GM21515 (cell line): ENCODE measurements around the gene NUDT21.
A peak's percentile ranks its signal among the peaks of the same experiment; 100 is the strongest.

Experiments
- ATAC-seq: cut with Tn5 transposase; IDR thresholded peaks from one replicate; pipeline ENCODE4 v1.9.1; 2021; ENCODE audit not compliant: unreplicated experiment

The NUDT21 gene

GRCh38 chr16:56462064-56462796 lies 11.1 kb upstream of the NUDT21 start:
- no peak for ATAC-seq

- no peak for ATAC-seq
These were observed 9.0 kb upstream of the NUDT21 start for GRCh38 chr16:56460101-56460500.

DNA sequence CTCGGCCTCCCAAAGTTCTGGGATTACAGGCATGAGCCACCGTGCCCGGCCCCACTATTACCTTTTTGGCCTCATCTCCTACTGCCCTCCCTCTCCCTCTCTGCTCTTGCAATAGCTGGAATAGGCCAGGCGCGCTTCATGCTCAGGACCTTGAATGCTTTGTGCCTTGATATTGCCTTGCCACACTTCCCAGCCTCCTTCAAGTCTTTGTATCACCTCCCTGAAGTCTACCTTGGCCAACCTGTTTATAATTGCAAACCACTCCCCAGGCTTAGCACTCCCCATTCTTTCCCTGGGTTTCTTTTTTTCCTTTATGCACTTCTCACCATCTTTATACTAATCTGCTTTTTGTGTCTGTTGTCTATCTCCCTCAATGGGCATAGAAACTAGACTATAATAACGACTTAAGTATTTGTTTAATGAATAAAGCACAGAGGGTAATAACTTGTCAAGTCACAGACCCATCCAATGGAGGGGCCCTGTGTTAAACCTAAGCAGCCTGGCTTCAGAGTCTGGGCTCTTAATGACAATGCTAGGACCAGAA lies 6.9 kb upstream of the NUDT21 start:
- no peak for ATAC-seq

GRCh38 chr16:56451753-56452689 lies 889 bp upstream of the NUDT21 start:
- ATAC-seq, result peak; percentile 44

GRCh38 chr16:56450275-56450985 lies 702 bp downstream of the NUDT21 start:
- no peak for ATAC-seq

DNA sequence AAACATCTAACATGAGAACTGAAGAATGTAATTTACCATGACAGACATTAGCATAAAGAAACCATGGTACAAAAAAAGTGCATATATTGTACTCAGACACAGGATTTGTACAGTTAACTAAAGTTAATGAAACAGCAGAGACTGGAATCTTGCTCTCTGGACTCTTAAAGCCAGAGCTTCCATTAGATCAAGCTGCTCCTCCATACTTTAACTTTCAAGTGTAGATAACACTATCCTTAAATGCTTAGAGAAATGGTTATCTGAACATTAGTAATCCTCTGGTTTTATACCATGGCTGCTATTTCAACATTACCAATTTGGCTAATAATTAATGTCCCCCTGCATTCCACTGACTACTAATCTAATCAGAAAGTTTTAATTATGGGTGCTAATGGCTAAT lies 3.1 kb downstream of the NUDT21 start:
- ATAC-seq, result no peak

DNA sequence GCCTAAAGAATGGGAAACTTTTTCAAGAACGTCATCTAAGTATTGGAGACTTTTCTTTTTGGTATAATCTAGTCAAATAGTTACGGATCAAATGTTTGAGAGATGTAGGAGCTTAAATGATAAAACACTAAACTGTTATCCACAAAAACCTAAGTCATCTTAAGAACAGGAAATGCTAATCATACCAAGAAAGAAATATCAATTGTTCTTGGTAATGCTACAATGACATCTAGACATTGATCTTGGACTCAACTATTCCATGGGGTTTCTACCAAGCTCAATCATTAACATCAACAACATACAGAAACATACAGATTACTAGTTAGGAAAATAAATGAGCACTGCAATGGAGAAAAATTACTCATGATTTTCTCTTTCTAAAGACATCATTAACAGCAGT lies 3.8 kb downstream of the NUDT21 start:
- no peak for ATAC-seq

GRCh38 chr16:56438038-56438437 lies 13.1 kb downstream of the NUDT21 start:
- ATAC-seq, result no peak

DNA sequence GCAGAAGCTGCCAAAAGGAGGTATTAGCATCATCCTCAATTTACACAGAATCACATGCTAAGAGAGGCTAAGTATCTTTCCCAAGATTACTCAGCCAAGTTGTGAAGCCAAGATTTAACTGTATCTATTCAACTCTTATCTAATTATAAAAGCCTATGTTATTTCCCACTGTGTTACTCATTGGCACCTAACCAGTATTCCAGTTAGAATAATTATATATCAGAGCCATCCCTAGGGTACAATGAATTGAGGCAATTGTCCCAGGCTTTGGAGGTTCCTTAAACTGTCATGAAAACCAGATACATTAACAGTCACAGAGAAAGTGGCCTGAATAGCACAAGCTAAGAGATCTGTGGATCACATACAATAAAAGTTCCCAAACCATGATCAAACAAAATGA lies 14.9 kb downstream of the NUDT21 start:
- ATAC-seq, result no peak

DNA sequence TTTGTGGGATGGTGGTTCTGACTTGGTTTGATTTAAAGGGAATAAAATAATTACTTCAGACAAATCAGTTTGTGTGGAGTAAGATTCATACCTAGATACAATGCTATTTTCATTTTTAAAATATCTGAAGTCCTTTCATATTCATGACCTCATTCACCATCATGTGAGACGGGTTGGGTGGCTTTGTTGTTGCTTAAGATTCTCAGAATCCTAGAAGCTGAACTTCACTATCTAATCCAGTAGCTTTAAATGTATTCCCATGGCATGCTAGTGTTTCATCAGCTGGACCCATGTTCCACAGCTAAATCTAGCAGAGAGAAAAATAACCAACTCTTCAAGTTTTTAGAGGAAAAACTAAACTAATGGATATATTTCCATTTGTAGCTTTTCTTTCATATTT lies 23.0 kb downstream of the NUDT21 start:
- ATAC-seq, result no peak

DNA sequence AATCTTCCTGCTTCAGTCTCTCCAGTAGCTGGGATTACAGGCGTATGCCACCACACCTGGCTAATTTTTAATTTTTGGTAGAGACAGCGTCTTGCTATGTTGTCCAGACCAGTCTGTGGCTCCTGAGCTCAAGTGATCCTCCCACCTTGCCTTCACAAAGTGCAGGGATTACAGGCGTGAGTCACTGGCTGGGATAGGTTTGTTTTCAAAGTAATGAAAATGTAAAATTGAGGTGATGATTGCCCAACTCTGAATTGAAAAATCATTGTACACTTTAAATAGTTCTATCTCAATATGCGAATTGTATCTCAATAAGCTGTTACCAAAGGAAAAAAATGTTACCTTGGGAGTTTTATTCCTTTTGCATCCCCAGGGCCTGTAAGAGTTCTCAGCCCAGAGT lies 24.5 kb downstream of the NUDT21 start:
- no peak for ATAC-seq

DNA sequence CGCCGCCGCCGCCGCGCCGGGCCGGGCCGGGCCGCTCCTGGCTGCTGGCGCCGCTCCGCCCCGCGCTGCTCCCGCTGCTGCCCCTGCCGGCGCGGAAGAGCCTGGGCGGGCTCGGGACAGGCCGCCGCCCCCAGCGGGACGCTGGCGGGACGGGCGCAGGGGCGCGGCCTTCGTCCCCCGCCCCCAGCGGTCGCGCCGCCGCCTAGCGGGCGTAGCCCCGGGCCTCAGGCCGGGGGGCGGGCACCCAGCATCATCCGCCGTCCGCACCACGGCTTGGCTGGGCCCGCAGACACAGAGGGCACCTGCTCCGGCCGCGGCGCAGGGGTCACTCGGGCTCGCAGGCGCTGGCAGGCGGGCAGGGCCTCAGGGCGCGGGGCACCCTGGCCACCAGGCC lies 25.7 kb downstream of the NUDT21 start, which contains the start of gene AMFR:
Gene AMFR (minus strand): TSS at position 107 of the 394 bp plus-strand sequence. CDS start 218 bp downstream, outside the sequence.
- peak; percentile 69 for ATAC-seq

- peak; percentile 38 for ATAC-seq
These were observed 26.2 kb downstream of the NUDT21 start for GRCh38 chr16:56424791-56425438.

DNA sequence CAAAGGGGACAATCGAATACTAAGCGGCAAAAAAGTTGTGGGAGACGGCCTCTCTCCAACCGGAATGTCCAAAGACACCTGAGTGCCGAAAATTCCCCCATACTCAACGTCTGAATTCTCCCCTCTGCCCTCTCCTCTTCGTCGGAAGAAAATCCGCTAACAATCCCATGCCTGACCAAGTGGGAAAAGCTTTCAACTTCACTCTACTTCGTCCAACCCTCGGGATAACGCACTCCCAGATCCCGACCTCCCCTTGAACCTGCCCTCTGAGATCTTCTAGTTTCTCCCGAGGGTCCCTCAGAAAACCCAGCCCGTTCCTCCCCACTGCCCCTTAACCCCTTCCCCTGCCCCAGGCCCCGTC lies 26.7 kb downstream of the NUDT21 start:
- ATAC-seq, result no peak

DNA sequence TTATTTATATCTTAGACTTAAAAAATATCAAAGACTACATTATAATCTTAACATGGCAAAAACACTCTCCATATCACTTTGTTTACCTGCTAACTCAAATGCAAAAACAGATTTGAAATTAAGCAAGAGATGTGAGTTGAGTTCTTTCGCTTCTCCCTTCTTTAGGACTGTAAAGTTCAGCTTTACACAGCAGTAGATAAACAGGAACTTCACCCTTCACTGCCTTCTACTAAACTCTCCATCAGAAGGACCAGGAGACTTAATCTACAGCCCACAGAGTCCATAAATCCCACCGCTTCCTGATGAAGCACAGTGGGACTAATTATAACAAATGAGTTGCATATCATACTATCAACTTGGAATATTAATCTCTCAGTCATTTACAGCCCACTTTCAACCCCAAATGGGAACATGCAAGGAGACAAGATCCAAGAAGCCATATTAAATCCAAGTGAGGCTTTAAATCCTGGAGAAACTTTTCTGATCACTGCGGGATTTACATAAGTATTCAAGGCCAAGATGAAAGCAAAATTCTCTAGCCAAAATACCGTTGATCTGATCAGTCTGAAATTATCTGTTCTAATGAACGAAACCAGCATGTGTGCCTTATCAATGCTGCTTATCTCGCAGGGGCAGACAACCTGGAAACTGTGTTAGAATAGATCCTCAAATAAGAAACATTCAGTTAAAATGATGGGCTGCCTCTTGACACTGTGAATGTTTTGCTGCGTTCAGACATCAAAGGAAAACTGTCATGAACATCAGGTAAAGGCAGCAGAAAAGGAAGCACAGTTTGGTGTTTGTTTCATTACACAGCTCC lies 27.3 kb downstream of the NUDT21 start:
- peak; percentile 32 for ATAC-seq

GRCh38 chr16:56422896-56423441 lies 28.2 kb downstream of the NUDT21 start:
- ATAC-seq, result no peak

GRCh38 chr16:56421976-56422669 lies 29.0 kb downstream of the NUDT21 start:
- ATAC-seq, result no peak

GRCh38 chr16:56421313-56421712 lies 29.8 kb downstream of the NUDT21 start:
- ATAC-seq, result no peak

GRCh38 chr16:56420613-56421012 lies 30.5 kb downstream of the NUDT21 start:
- ATAC-seq, result no peak
